Right hindlimb (tissue), 1 donor: ENCODE results near the gene ATP11A.
"Not testable (repeated sequence)": the region's sequence is repeated elsewhere in the genome, so short reads cannot be mapped to it uniquely, and the experiment has no call there.

Source experiments
- DNase-seq: peaks from one replicate; pipeline ENCODE4 v3.0.0-alpha.2; 2018

Gene ATP11A

DNA sequence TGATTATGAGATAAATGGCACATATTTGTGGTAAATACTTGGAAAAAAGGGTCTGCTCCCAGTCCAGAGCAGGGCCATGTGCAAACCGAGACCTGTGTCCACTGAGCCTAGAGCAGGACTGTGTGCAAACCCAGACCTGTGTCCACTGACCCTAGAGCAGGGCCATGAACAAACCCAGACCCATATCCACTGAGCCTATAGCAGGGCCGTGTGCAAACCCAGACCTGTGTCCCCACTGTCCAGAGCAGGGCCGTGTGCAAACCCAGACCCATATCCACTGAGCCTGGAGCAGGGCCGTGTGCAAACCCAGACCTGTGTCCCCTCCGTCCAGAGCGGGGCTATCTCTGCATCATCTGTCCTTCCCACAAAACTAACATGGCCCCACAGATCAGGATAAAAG is 136.0 kb downstream of the ATP11A start:
- DNase-seq: no peak

- DNase-seq: no peak
These were observed 136.7 kb downstream of the ATP11A start for GRCh38 chr13:112826565-112826964.

- no peak for DNase-seq
These were observed 138.4 kb downstream of the ATP11A start for GRCh38 chr13:112828082-112828699.

DNA sequence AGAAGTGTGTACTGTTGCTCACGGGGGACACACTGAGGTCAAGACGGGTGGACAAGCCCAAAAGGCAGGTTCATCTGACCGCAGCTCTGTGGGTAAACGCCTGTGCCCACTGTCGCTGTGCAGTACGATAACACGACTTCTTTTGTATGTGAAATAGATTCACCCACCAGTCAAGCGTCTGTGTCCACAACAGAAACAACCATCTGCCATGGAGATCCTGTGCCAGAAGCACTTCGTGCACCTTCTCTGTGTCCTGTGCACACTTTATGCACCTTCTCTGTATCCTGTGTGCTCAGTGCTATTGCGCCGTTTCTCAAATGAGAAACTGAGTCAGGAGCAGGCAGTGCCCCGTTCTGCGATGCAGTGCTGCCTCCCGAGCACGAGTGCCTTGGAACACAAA is 138.9 kb downstream of the ATP11A start:
- no peak for DNase-seq

DNA sequence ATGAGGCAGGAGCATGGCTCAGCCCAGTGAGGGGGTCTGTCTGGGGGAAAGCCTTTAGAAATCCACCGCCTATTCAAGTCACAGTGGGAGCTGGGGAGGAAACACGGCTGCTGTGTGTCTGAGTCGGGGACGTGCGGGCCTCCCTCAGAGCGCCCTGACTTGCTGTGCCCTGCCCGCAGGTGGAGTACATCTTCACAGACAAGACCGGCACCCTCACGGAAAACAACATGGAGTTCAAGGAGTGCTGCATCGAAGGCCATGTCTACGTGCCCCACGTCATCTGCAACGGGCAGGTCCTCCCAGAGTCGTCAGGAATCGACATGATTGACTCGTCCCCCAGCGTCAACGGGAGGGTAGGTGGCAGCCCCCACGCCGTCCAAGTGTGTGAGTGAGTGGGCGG is 141.4 kb downstream of the ATP11A start:
- no peak for DNase-seq

DNA sequence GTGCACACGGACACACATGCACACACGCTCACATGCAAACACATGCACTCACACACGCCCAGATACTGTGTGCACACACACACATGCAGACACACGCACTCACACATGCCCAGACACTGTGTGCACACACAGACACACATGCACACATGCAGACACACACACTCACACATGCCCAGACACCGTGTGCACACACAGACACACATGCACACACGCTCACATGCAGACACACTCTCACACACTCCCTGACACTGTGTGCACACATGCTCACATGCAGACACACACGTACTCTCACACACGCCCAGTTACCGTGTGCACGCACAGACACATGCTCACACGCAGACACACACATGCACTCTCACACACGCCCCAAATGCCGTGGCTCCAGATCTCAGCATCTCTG is 142.0 kb downstream of the ATP11A start:
- no peak for DNase-seq

GRCh38 chr13:112832811-112833210 is 143.0 kb downstream of the ATP11A start:
- no peak for DNase-seq

DNA sequence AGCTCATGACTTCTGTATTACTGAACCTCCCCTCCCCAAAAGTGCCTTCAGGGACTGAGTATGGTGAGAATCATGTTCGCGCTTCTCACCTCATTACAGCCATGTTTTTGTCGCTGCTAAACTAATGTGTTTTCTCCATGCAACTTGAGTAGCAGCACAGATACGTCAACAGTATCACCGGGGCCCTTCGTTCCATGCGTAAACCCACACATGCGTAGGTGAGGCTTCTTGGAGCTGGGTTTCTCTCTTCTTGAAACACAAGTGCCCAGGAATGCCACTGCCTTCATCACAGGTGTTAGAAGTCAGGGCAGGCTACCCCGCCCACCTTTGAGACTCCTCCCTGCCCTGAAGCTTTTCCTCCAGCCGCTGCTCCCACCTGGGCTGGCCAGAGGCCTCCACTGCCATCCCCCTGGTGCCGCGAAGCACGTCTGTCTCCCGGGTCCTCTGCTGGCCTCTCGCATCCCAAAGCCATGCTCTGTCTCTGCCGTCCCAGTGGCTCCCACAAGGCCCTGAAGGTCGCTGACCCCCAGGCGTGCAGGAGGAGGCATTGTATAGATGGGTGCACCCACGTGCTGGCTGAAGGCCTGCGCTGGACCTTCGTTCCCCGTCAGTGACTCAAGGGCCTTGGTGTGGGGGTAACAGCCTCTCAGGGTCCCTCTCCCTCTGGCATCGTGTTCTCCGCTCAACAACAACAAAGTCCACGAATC is 143.9 kb downstream of the ATP11A start:
- DNase-seq: no peak

DNA sequence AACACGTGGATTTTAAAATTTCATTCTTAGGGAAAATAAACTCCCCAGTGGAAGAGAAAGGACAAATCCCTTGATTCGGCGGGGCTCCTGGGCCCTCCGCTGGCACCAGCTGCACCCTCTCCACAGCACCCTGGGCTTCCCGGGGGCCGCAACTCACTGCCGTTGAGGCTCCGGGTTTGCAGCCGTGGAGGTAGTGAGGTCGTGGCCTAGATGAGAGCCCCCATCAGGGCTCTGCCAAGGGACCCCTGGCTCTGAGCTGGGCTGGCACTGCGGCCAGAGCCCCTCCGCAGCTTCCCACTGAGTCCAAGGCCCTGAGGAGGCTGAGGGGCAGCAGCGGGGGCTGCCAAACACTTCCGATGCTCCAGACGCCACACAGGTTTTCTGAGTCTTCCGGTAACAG is 145.5 kb downstream of the ATP11A start:
- no peak for DNase-seq

GRCh38 chr13:112835796-112836195 is 146.0 kb downstream of the ATP11A start:
- DNase-seq: no peak

DNA sequence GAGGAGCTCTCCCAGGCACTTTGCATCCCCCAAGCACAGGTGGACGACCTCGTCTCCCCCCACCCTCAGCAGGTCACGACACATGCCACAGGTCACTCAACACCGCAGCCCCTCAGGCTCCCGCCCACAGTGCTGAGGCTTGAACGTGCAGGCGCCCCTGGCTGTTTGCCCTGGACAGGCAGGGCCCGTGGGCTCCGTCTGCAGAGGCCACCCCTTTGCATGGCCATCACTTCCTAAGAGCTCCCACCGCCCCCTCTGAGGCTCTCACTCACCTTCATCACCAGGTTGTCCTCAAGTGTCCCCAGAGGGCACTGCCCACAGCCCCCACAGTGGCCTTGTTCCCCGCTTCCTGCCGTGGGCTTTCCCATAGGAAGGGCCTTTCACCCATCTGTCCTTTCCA is 147.1 kb downstream of the ATP11A start:
- DNase-seq: no peak

DNA sequence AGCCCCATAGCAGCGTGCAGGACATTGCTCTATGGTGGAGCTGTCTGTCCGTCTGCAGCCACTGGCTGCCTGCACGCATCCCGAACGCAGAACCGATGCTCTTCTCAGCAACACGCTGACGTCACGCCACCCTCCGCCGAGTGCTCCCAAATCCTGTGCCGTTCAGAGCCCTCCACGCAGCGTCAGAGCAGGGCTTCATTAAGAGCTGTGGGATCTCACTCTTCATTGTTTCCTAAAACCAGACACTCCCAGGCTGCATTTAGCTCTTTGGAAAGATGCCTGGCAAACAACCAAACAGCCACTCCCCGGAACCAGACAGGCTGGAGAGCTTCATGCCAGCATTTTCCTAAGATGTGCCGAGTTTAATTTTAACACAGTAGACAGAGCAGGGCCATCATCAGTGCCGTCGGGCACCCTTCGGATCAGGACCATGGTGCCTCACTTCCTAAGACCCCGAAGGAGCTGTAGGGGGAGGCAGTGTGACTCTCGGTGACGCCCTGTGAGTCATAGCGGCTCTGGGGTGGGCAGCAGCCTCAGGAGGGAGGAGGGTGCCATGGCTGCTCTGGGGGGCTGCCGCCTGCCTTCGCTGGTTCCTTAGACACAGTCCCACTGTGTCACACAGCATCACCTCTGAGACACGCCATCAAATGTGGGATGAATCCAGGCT is 147.7 kb downstream of the ATP11A start:
- no peak for DNase-seq

DNA sequence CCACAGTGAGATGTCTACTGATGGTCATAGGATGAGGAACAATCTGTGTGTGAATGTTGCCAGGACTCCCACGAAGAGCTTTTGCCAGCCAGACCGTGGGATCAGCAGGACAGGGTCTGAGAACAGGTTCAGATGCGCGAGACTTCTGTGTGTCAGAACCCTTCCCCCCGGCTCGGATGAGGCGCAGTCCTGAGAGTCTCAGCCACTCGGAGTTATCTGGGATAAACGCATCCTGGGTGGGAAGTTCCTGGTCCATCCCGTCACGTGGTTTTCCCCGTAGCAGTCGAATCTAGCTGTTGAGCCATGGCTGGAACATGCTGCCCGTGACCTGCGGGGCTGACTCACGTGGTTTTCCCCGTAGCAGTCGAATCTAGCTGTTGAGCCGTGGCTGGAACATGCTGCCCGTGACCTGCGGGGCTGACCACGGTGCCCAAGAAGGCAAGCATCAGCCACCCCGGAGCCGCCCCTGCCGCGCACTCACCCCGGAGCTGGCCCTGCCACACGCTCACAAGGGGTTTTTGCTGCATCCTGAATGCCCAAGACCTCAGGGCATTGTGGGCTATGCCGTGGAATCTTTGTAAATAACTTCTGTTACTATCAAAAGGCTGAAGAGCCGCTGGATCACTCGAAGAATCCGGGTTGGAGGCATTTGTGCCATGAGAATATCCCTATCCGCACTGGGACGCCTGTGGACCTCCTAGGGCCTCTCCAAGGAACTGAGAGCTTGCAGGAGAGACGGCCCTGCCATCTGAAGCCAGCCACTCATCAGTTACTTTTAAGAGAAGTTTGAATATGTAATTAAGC is 148.4 kb downstream of the ATP11A start:
- no peak for DNase-seq

DNA sequence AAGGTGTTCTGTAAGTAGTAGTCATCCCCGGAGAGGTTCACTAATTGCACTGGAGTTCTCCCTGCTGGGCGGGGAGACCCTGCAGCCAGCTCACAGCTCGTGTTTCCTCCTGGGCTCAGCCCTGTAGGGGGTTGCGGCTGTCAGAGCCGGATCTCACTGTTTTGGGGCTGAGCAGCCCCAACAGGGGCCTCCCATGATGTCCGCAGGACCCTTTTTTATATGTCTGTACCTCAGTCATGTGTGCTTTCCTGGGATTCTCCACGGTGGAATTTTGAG is 148.9 kb downstream of the ATP11A start:
- no peak for DNase-seq

DNA sequence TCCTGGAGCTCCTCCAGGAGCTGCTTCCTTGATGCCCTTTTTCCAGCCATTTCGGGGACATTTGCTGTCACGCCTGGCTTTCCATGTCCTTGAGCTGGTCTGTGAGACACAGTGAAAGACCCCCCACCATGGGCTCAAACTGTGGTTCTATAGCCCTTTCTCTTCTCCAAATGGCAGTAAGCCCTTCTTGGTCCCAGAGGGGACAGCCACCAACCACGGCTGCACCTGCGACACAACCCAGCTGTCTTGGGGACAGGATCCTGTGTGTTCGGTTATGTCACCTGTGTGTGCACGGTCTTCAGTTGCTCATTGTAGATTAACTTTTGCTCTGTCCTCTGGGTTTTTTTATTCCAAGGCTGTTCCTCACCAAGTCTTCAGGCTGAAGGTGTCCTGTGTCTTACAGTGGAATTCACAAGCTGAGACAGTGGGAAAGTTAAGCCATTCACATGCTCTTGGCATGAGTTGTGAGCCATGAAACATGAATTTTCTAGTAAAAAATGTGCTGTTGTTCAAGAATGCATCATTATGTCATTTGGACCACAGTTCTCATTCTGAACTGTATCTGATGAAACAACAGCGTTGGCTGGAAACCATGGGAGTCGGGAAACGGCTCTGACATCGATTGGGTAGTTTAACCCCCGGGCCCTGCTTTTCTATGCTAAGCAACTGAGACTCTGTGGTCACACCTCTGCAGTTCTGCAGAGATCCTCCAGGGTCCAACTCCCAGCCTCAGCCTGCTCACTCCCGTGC is 149.7 kb downstream of the ATP11A start:
- DNase-seq: peak; percentile 58

- no peak for DNase-seq
These were observed 150.8 kb downstream of the ATP11A start for GRCh38 chr13:112840472-112841302.

DNA sequence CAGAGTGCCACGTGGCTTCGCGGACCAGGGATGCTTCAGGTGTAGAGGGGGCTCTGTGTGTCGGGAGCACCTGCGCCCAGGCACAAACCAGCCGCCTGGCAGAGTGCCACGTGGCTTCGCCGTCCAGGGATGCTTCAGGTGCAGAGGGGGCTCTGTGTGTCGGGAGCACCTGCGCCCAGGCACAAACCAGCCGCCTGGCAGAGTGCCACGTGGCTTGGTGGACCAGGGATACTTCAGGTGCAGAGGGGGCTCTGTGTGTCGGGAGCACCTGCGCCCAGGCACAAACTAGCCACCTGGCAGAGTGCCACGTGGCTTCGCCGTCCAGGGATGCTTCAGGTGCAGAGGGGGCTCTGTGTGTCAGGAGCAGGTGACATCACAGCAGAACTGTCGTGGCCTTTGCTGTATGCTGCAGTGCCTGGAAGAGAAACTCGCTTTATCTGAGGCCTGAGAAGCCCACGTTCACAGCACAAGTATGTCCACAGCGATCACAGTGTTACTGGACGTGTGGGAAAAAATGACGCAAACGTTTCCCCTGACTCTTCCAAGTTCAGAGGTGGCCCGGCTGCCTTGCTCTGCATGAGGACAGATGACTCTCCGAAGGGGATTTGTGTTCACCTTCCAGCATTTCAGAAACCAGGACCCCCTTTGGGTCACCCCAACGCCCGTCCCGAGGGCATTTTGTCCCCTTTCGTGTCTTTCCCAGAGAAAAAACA is 151.6 kb downstream of the ATP11A start:
- DNase-seq: not testable (repeated sequence)

DNA sequence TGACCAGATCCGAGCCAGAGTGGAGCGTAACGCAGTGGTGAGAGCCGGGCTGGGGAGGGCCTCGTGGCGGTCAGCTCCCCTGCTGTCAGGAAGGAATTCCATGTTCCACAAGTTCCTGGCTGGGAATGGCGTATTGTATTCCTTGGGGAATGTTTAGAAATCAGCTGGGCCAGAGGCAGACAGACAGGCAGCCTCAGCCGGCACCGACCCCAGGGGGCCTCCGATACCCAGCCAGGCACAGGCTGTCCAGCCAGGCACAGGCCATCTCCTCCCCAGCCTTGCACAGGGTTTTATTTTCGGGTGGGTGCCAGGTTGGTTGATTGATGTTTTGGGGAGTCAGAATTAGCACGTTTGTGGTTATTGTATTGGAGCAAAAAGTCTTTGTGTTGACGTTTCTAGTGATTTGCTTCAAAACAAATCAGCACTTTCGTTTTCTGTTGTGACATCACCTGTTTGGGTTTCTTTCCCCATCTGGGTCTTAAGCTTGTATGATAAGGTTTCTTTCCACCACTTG is 152.6 kb downstream of the ATP11A start:
- DNase-seq: peak; percentile 48

DNA sequence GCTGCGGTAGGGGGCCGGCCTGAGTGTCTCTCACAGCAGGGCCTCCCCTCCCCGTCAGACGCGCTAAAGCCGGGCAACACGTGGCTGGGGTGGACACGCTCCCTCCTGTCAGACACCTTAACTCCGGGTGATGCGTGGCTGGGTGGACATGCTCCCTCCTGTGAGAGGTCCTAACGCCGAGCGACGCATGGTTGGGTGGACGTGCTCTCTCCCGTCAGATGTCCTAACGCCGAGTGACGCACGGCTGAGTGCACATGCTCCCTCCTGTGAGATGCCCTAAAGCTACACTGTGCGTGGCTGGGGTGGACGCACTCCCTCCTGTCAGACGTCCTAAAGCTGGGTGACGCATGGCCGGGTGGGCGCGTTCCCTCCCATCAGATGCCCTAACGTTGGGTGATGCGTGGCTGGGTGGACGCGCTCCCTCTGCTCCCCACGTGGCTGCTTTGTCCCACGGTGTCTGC is 153.1 kb downstream of the ATP11A start:
- DNase-seq: no peak

DNA sequence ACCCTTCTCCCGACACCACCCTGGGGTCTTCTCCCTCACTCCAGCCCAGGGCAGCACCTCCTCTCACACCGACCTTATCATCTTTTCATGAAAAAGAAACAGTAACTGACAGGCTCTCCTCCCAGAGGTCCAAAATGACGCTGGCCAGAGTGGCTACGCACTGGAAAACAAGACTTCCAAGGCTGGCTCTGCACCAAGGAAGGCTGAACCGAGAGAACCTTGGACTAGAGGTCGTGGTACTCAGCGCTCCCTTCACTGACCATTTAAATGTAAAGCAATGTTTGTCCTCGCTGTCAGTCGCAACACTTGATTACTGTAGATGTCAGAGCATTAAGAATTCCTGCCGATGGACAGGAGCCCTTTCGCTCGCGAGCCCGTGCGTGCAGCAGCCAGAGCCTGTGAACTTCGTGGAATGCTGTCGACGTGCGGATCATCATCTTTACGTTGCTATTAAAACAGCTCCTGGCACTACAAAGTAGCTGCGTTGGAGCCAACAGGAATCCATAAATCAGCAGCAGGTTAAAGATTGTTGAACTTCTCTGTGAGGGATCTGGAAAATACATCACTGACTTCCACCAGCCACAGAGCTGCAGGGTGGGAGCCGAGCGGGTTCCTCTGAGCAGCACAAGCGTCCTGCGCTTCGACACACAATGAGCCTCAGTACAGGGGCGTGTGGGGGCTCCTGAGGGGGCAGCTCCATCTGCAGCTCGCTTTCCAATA is 153.7 kb downstream of the ATP11A start:
- peak; percentile 72 for DNase-seq
